ENCODE results near the gene ARL16. TPM values are rescaled to one million over a fixed set of nuclear protein-coding genes. Genes with fewer than 3 reads are reported as not detected.

ARL16 gene
- total and polyA plus RNA-seq, 2 of the 8 experiments (the other 6 are each of a cell fraction or from before 2014, with no cell fraction given): 37.0 to 60.8 TPM

DNA sequence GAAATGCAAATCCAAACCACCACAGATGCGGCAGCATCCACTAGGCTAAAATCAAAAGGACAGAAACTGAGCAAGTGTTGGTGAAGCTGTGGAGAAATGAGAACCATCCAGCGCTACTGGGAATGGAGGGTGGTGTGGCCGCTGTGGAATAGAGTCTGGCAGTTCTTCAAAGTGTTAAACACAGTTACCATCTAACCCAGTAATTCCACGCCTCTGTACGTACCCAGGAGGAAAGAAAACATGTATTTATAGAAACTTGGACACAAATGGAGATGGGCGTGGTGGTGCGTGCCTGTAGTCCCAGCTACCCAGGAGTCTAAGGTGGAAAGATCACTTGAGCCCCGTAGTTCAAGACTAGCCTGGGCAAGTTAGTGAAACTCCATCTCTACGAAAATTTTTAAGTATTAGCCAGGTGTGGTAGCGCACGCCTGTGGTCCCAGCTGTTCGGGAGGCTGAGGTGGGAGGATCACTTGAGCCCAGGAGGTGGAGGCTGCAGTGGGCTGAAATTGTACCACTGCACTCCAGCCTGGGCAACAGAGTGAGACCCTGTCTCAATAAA, 40.1 kb upstream of the ARL16 start (continued):
- TF ChIP-seq RFX5 (IDR thresholded peaks at IDR 0.05; ENCODE audit: borderline replicate concordance, low read depth, low read length): no peak
- no peak for TF ChIP-seq SAP30 (IDR thresholded peaks at IDR 0.05; ENCODE audit: insufficient read depth, insufficient replicate concordance, low read length)
